GM18909 (cell line): ENCODE data around the gene TACR2.
A peak's percentile ranks its signal among the peaks of the same experiment; 100 is the strongest.

Experiments
- ATAC-seq: cut with Tn5 transposase; IDR thresholded peaks from one replicate; pipeline ENCODE4 v1.9.1; 2021; ENCODE audit warnings: mild to moderate bottlenecking; ENCODE audit not compliant: unreplicated experiment, poor library complexity

TACR2 gene

GRCh38 chr10:69421611-69422308, 5.0 kb upstream of the TACR2 start:
- ATAC-seq, result no peak

- ATAC-seq, result no peak
Observed at GRCh38 chr10:69419744-69420126, 3.0 kb upstream of the TACR2 start.

- ATAC-seq, result no peak
Observed at GRCh38 chr10:69419096-69419743, 2.5 kb upstream of the TACR2 start.

DNA sequence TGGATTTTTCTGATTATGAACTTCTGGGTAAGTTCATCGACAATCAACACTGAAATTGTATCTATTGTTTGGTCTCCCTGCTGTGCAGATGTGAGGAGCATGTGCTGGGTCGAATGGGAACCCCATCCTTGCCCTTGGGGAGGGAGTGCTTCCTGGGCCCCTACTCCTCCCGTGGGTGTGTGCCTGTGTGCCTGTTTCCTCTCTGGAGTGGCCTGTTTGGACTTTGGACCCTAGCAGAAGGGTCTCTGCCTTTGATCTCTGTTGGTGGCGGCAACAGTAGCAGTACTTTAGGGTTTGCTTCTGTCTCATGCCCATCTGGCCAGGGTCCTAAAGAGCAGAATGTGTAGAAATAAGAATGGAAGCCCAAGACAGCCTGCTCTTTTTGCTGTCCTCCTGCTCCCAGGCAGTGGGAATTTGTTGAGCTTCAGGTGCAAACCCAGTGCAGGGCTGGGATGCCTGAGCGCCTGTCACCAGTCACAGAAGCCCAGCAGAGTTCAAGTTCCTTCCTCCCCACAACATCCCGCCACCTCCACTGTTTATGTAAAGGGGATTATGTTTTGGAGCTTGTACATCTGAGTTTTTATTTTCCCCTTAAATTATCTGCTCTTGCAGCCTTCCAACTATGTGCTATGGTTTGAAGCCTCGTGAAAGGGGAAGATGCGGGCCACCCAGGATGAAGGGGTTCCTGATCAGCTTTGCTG, 1.5 kb upstream of the TACR2 start:
- no peak for ATAC-seq

- no peak for ATAC-seq
Observed at GRCh38 chr10:69417542-69417941, 824 bp upstream of the TACR2 start.

GRCh38 chr10:69415951-69416350, 767 bp downstream of the TACR2 start:
- no peak for ATAC-seq

DNA sequence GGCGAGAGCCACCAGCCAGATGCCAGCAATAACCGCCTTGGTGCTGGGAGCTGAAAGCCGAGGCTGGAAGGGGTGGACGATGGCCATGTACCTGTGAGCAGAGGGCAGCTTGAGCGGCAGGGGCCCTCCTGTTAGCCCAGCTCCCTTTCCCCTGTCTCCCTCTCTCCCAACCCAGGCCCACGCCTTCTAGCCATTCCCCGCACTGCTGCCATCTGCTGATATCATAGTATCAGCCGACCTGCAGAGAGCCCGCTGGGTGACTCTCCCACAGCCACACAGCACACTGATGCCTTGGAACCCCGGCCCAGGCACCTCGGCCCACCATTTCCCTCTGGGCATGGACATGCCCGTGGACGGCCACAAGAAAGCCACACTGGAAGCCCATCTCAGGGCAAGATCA, 1.7 kb downstream of the TACR2 start:
- no peak for ATAC-seq

DNA sequence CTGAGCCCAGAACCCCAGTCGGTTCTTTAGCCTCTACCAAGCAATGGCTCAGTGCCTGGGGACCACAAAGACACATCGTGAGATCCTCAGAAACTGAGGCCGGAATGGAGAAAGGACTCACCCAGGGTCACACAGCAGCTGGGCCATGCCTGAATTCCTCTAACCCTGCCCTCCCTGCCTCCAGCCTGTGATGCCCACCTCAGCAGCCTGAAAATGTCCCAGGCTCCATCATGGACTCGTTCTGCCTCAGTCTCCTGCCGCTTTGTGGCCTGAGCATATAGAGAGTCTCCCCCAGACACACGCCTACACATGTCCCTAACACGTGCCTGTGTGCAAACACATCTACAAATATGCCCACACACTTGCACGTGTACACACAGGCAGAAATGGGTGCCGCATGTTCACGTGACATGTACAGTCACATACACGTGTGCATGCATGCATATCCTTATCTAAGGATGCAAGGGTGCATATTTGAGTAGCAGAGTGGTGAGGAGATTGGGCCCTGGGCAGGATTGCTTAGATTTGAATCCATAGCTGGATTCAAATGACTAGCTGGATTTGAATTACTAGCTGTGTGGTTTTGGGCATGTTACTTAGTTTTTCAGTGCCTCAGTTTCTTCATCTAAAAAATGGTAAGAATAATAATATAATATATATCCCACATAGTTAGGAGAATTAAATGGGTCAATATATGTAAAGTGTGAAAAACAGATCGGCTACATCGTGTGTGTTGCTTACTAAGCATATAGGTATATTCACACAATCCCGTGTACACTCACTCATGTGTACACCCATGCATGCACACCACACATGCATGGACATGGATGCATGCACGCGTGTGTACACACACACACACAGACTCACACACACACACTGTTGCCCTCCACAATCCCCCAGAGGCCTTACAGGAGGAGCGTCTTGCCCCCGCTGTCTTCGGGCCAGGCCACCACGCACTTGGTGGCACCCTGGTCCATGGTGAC, 2.4 kb downstream of the TACR2 start:
- ATAC-seq, result no peak

DNA sequence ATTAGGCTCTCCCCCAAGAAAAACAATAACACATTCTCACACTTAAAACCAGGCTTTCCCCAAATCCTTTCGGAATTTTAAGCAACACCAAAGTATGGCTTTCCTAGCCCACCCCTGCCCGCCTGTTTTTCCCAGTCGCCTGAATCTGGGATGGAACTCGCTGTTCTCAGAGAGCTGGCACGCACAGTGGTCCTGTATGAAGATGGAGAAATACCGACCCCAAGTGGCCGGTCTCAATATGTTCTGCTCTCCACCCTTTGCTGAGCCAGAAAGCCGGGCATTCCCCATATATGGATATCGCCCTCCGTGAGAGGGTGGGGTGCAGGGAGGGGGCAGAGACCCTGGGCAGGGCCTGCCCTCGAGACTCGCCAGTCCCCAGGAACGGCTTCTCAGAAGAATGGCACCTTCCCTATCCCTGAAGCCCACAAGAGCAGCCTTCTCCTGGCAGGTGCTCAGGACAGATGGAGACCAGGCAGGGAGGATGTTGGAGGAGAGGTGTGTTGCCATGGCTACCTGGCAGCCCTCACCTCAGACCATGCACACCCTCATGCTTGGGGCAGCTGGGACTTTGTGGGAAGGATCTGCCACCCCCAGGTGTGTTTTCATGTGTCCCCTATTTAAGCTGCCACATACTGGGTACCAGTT, 3.4 kb downstream of the TACR2 start:
- no peak for ATAC-seq

GRCh38 chr10:69412232-69412790, 4.4 kb downstream of the TACR2 start:
- no peak for ATAC-seq

- ATAC-seq, result no peak
Observed at GRCh38 chr10:69411476-69411875, 5.2 kb downstream of the TACR2 start.

DNA sequence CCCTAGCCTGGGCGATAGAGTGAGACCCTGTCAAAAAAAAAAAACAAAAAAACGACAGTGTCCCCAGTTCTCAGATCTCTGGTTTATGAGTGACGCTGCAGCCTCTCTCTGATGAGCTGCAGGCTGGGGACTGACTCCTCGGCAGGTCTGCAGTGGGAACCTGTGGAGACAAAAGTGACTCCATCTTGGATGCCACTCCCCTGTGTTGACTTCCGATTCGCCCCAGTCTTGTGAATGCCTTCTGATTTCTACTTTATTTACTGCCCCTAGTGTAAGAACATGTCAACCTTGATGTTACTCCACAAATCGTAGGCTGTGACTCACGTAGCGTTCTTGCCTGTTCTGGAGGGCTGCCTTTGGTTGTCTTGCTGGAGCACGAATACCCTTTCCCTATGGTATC, 6.2 kb downstream of the TACR2 start:
- no peak for ATAC-seq

DNA sequence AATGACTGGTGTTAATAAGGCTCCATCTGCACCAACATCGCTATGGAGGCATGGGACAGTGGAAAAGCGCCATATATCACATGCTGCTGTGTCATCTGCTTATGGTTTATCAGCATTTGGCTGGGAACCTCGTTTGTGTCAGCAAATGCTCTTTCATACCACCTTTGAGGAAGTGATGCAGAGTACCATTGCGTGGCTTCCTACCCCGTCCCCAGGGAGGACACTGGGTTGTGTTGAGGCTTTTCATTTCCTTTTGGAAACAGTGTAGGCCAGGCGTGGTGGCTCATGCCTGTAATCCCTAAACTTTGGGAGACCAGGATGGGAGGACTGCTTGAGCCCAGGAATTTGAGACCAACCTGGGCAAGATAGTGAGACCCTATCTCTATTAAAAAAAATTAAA, 6.8 kb downstream of the TACR2 start:
- peak; percentile 31 for ATAC-seq

GRCh38 chr10:69409176-69409495, 7.6 kb downstream of the TACR2 start:
- no peak for ATAC-seq

DNA sequence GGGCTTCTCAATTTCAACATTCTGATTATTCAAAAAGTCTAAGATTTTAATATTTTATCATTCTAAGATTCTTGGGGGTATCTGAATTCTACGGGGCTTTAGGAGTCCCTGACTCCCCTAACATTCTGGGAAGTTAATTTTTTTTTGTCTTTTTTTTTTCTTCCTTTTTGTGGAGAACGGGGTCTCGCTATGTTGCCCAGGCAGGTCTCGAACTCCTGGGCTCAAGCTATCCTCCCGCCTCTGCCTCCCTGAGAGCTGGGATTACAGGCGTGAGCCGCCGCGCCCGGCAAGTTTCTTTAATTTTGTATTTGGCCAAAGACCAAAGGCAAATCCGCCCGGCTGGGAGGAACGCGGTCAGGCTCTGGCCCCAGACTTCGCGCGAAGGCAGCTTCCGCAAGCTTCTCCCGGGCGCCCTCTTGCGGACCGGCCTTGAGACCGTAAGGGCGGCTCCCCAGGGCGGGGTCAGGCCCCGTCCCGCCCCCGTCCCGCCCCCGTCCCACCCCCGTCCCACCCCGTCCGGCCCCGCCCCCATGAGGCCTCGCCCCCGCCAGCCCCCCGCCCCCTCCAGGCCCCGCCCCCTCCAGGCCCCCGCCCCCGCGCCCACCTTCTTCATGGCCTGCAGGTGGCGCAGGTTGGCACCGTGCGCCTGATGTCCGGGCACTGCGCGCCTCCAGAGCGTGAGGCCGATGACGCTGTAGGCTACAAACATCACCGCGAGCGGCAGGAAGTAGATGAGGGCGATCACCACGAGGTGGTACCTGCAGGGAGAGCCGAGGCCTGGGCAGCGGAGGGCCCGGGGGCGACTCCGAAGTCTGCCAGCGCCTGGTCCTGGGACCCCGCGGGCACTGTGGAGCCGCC, 8.2 kb downstream of the TACR2 start:
- ATAC-seq, result peak; percentile 87

DNA sequence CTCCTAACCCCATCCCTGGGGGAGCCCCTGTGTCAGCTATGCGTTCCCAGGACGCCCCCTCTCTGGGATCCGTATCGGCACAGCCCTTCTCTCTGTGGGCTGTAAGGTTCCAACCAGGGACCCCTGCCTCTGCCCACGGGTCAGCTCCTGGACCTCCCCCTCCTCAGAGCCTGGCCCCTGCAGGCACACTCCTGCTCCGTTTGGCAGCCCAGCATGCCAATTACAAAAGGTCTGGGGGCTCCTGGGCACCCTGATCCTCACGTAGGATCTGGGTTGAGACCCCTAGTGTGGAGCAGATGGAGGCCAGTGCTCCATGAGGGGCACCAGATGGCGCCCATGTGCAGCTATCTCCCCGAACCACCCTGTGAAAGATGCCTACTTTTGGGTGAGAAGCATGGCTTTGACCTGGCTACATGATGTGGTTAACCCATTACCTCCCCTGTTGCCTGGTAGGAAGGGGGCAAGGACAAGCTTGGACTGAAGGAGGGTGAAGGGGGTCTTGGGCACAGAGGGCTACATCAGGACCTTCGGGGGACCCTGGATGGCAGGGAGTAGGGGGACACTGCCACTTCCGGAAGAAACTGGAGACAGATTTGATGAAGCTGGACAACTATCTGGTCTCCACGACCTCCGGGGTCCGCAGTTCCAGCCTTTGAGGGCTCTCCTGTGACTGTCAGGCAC, 9.0 kb downstream of the TACR2 start:
- no peak for ATAC-seq

DNA sequence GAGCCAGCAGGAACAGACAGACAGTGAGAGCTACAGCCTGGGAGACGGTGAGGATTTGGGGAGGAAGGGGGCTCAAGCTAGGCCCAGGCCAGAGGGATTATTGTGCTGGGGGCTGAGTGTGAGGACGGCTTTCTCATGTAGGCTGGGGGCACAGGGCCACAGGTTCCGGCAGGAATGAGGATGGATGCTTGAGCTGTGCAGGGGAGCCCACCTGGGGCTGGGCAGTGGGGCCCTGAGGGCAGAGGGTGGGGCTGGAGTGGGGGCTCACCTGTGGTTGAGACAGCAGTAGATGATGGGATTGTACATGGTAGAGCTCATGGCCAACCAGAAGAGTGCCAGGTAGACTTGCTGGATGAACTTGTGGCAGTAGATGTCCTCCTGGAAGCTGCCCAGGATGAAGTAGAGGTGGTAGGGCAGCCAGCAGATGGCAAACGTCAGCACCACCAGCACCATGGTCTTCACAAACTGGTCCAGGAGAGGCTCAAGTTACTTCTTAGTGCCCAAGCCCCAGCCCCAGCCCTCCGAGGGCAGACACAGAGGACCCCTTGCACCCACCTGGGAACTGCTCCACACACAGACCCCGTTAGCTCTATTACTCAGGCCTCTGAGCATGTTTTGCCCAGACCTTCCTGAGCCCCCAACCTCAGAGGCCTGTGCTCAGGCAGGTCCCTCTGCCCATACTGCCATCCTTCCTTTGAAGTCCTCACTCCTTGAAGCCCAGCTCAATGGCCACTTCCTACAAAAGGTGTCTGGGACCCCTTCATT, 9.7 kb downstream of the TACR2 start:
- ATAC-seq, result no peak
